ENCODE results near the gene KCNH5.

KCNH5 gene

DNA sequence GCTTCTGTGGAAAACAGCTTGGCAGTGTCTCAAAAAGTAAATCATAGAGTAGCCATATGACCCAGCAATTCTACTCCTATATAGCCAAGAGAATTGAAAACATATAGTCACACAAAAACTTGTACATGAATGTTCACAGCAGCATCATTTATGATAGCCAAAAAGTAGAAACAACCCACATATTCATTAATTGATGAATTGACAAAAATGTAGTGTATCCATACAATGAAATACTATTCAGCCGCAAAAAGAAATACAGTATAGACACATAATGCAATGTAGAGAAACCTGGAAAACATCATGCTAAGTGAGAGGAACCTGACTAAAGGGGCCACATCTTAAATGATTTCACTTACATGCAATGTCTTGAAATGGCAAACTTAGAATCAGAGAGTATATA, 326.6 kb downstream of the KCNH5 start:
- H3K36me3 ChIP-seq (ENCODE audit: insufficient read depth, low read length) = no peaks in the 10 kb centered on the region
- H3K9ac ChIP-seq (ENCODE audit: low read depth, low read length) = no peak overlapping the region
- H3K9me3 ChIP-seq (ENCODE audit: control insufficient read depth, insufficient read depth, low read length) = 0 out of 2 replicates have a peak, but pooled peaks cover 4% of the 10 kb centered on the region
- H3K4me1 ChIP-seq (ENCODE audit: insufficient read depth, low read length) = no peaks in the 10 kb centered on the region

- H3K36me3 ChIP-seq (ENCODE audit: insufficient read depth, low read length) = no peaks in the 10 kb centered on the region
- H3K4me1 ChIP-seq (ENCODE audit: insufficient read depth, low read length) = no peaks in the 10 kb centered on the region
- no peak overlapping the region for H3K9ac ChIP-seq (ENCODE audit: low read depth, low read length)
- H3K9me3 ChIP-seq (ENCODE audit: control insufficient read depth, insufficient read depth, low read length) = no peaks in the 10 kb centered on the region
Measured at GRCh38 chr14:62711351-62712023, 333.8 kb downstream of the KCNH5 start.

GRCh38 chr14:62710811-62711210, 334.4 kb downstream of the KCNH5 start:
- Histone ChIP-seq H3K9ac (ENCODE audit: low read depth, low read length) (no peak overlapping the region), H3K4me1 (ENCODE audit: insufficient read depth, low read length) (no peaks in the 10 kb centered on the region), H3K9me3 (ENCODE audit: control insufficient read depth, insufficient read depth, low read length) (no peaks in the 10 kb centered on the region), H3K36me3 (ENCODE audit: insufficient read depth, low read length) (no peaks in the 10 kb centered on the region)

GRCh38 chr14:62709773-62710172, 335.5 kb downstream of the KCNH5 start:
- H3K36me3 ChIP-seq (ENCODE audit: insufficient read depth, low read length) = no peaks in the 10 kb centered on the region
- no peak overlapping the region for H3K9ac ChIP-seq (ENCODE audit: low read depth, low read length)
- no peaks in the 10 kb centered on the region for H3K9me3 ChIP-seq (ENCODE audit: control insufficient read depth, insufficient read depth, low read length)
- H3K4me1 ChIP-seq (ENCODE audit: insufficient read depth, low read length) = no peaks in the 10 kb centered on the region

GRCh38 chr14:62706217-62706616, 339.0 kb downstream of the KCNH5 start:
- Histone ChIP-seq H3K4me1 (ENCODE audit: insufficient read depth, low read length) (0 out of 2 replicates have a peak, but pooled peaks cover 1% of the 10 kb centered on the region), H3K9me3 (ENCODE audit: control insufficient read depth, insufficient read depth, low read length) (no peaks in the 10 kb centered on the region), H3K9ac (ENCODE audit: low read depth, low read length) (no peak overlapping the region), H3K36me3 (ENCODE audit: insufficient read depth, low read length) (no peaks in the 10 kb centered on the region)

GRCh38 chr14:62697461-62697860, 347.8 kb downstream of the KCNH5 start:
- H3K9ac ChIP-seq (ENCODE audit: low read depth, low read length) = no peak overlapping the region
- H3K4me1 ChIP-seq (ENCODE audit: insufficient read depth, low read length) = peaks cover 31% of the 10 kb centered on the region

DNA sequence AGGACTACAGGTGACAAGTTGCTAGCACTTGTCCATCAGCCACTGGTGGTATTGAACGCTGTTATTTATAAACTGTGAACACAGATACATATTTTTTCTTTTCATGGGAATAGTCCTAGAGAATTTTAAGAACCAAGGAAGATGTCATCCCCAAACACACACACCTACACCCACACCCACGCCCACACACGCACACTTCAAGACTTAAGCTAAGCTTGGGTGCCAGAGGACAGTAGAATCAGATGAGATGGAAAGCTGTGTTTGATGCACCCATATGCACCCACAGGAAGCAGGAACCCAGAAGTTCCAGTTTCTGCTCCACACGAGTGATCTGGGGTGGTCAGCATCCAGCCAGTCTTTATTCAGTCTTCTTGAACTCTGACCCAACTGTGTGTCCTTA, 348.3 kb downstream of the KCNH5 start:
- H3K9me3 ChIP-seq (ENCODE audit: control insufficient read depth, insufficient read depth, low read length) = no peaks in the 10 kb centered on the region
- peaks cover 34% of the 10 kb centered on the region for H3K4me1 ChIP-seq (ENCODE audit: insufficient read depth, low read length)
- H3K36me3 ChIP-seq (ENCODE audit: insufficient read depth, low read length) = no peaks in the 10 kb centered on the region
- H3K9ac ChIP-seq (ENCODE audit: low read depth, low read length) = no peak overlapping the region

More at GRCh38 chr14:62697461-62697860, 347.8 kb downstream of the KCNH5 start:
- Histone ChIP-seq H3K9me3 (ENCODE audit: control insufficient read depth, insufficient read depth, low read length) (no peaks in the 10 kb centered on the region), H3K36me3 (ENCODE audit: insufficient read depth, low read length) (no peaks in the 10 kb centered on the region)

DNA sequence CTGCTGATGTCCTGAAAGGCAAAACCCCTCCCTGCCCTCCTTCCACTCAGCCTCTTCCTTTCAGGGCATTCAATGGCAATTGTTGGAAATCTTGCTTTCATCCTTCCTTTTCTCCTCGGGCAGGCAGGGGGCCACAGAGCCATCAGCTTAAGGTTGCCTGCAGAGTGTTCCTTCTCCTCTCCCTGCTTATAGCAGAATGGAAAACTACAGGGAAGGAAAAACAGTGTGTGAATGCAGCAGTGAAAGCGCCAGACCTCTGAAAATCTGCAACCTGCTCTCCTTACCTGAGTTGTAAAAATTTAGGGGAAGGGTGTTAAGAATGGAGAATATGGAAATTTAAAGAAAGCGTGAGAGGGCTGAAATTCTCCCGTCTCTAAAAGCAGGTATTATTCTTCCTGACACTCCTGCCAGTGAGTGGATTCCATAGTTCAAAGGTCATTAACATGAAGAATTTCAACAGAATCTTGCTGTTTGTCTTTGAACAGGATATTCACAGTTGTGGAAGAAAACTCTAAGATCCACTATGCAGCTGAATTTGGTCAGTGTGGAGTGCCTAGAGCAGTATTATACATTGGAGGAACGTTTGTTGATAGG, 348.8 kb downstream of the KCNH5 start:
- peaks cover 39% of the 10 kb centered on the region for H3K4me1 ChIP-seq (ENCODE audit: insufficient read depth, low read length)
- H3K9me3 ChIP-seq (ENCODE audit: control insufficient read depth, insufficient read depth, low read length) = no peaks in the 10 kb centered on the region
- no peak overlapping the region for H3K9ac ChIP-seq (ENCODE audit: low read depth, low read length)
- no peaks in the 10 kb centered on the region for H3K36me3 ChIP-seq (ENCODE audit: insufficient read depth, low read length)

- Histone ChIP-seq H3K36me3 (ENCODE audit: insufficient read depth, low read length) (no peaks in the 10 kb centered on the region), H3K9me3 (ENCODE audit: control insufficient read depth, insufficient read depth, low read length) (0 out of 2 replicates have a peak, but pooled peaks cover under 1% of the 10 kb centered on the region), H3K9ac (ENCODE audit: low read depth, low read length) (no peak overlapping the region), H3K4me1 (ENCODE audit: insufficient read depth, low read length) (peaks cover 36% of the 10 kb centered on the region)
Measured at GRCh38 chr14:62694075-62694474, 351.2 kb downstream of the KCNH5 start.

DNA sequence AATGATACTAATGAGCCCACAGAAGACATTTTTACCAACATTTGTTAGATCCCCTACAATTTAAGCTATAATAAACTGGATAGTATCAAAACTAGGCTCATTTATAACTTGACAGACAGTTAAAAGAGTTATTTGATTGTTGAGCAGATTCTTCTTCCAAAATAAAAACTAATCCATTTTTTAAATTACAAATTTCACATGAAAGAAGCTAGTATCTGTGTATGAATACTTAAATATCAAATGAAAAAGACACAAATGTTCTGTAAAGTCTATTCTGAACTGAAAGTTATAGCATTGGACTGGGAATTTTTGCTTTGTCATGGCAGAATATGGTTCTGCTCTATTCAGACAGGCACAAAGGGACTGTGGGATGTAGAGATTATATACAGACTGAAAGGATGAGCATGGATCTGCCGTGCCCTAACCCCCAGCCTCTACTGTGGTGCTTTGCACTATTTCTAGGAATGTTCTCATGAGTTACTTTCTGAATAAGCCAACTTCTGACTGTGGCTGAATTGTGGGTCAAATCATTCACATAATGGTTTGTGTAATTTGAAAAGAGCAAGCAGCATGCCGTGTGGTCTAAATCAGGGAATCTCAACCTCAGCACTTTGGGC, 352.7 kb downstream of the KCNH5 start:
- H3K9ac ChIP-seq (ENCODE audit: low read depth, low read length) = no peak overlapping the region

DNA sequence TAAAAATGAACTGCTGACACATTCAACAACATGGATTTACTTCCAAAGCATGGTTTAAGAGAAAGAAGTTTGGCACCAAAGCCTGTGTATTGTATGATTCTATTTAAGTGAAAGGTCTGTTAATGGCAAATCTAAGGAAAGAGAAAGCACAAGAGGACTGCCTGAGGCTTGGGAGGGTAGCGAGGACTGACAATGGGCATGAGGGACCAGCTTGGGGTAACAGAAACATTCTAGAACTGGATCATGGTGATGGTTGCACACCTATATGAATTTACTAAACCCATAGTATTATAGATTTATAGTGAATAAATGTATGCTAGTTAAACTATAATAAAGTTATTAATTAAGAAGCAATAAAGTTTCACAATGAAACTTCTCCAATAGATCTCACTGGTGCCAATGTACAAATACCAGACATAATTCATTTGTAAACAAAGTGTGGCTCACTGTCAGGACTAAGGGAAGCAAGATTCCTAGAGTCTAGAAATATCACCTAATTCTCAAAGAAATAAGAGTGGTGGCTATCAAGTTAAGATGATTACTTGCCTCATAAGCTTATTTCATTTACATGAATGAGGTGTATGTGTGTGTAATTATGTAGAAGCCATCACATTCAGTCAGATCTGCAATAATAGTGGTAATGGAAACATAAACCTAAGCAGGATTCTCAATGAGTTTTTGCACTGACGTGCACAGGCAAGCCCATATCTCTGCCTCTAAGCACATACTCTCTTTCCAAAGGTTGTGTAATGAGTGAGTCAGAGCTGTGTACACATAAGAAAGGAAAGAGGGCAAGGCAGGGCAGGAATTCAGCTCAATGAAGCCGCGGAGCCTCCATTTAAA, 353.4 kb downstream of the KCNH5 start:
- peaks cover 10% of the 10 kb centered on the region for H3K9me3 ChIP-seq (ENCODE audit: control insufficient read depth, insufficient read depth, low read length)
- H3K9ac ChIP-seq (ENCODE audit: low read depth, low read length) = no peak overlapping the region
- peaks cover 31% of the 10 kb centered on the region for H3K4me1 ChIP-seq (ENCODE audit: insufficient read depth, low read length)
- H3K36me3 ChIP-seq (ENCODE audit: insufficient read depth, low read length) = no peaks in the 10 kb centered on the region

More for the DNA sequence above, 352.7 kb downstream of the KCNH5 start:
- no peaks in the 10 kb centered on the region for H3K36me3 ChIP-seq (ENCODE audit: insufficient read depth, low read length)
- H3K4me1 ChIP-seq (ENCODE audit: insufficient read depth, low read length) = peaks cover 36% of the 10 kb centered on the region
- peaks cover 10% of the 10 kb centered on the region for H3K9me3 ChIP-seq (ENCODE audit: control insufficient read depth, insufficient read depth, low read length)

- peaks cover 16% of the 10 kb centered on the region for H3K4me1 ChIP-seq (ENCODE audit: insufficient read depth, low read length)
- no peaks in the 10 kb centered on the region for H3K36me3 ChIP-seq (ENCODE audit: insufficient read depth, low read length)
- H3K9ac ChIP-seq (ENCODE audit: low read depth, low read length) = no peak overlapping the region
- H3K9me3 ChIP-seq (ENCODE audit: control insufficient read depth, insufficient read depth, low read length) = peaks cover 10% of the 10 kb centered on the region
Measured at GRCh38 chr14:62689733-62690132, 355.5 kb downstream of the KCNH5 start.

GRCh38 chr14:62687818-62688217, 357.4 kb downstream of the KCNH5 start:
- H3K9me3 ChIP-seq (ENCODE audit: control insufficient read depth, insufficient read depth, low read length) = peaks cover 10% of the 10 kb centered on the region
- H3K4me1 ChIP-seq (ENCODE audit: insufficient read depth, low read length) = peaks cover 13% of the 10 kb centered on the region
- no peak overlapping the region for H3K9ac ChIP-seq (ENCODE audit: low read depth, low read length)
- no peaks in the 10 kb centered on the region for H3K36me3 ChIP-seq (ENCODE audit: insufficient read depth, low read length)

- no peaks in the 10 kb centered on the region for H3K4me1 ChIP-seq (ENCODE audit: insufficient read depth, low read length)
- no peaks in the 10 kb centered on the region for H3K36me3 ChIP-seq (ENCODE audit: insufficient read depth, low read length)
- no peak overlapping the region for H3K9ac ChIP-seq (ENCODE audit: low read depth, low read length)
- peaks cover 10% of the 10 kb centered on the region for H3K9me3 ChIP-seq (ENCODE audit: control insufficient read depth, insufficient read depth, low read length)
Measured at GRCh38 chr14:62684376-62684775, 360.9 kb downstream of the KCNH5 start.

Data from ES-I3 (cell line).